ENCODE results near the gene MMD.
"Not testable (repeated sequence)": the region's sequence is repeated elsewhere in the genome, so short reads cannot be mapped to it uniquely, and the experiment has no call there.

The MMD gene

DNA sequence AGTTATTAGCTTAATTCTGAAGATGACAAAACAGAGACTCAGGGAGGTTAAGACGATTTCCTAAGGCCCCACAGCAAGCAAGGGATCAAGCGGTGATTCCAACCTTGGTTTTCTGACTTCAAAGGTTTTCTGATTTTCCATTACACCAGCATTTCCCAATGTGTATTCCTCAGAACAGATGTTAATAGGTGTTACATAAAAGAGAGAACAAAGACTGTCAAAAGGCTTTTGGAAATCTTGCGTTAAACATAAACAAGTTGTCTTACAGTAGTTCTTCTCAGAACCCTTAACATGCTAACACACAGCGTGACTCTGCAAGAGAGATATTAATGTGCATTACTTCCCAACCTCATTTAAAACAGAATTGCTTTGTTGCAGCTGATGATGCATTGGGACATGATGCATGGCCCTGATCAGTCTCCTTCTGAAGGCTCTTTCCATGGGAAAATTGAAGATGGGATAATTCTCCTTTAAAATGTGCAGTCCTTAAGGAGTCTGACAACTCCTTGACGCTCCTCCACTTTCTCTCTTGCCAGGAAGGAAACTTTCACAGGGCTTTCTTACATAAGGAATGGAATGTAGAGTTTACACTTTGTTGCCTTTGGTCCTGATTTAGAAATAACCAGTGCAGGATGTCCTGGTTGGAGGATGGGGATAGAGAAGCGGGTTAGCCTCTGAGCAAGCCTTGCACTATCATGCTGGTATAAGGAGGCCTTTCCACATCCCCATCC is 21.5 kb upstream of the MMD start:
- DNase-seq: no peak

DNA sequence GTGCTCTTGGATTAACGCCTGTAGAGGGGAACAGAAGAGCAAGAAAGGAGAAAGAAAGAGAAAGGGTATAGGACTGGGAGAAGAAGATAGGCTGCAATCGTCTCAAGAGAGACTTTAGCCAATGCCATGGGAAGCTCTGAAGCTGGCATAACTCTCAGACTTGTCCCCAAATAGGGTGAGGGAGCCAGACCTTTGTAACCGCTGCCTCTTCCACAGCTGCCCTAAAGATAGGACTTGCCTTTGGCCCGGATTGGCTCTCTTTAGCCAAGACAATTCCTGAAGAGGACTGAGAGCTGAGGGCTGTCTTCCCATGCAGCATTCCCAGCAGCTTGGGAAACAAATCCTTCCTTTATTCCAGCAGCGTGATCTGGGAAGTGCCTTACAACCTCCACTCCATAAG is 20.8 kb upstream of the MMD start:
- no peak for DNase-seq

DNA sequence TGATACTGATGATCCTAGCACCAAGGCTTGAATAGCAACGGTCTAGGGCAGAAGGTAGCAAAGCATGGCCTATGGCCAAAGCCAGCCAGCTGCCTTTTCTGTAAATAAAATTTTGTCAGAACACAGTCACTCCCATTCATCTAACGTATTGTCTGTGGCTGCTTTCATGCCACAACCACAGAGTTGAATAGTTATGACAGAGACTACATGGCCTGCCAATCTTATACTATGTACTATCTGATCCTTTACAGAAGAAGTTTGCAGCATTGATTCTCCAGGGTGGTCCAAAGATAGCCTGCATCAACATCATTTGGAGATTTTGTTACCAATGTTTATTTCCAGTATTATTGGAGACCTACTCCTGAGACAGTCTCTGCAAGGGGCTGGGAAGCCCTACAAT is 19.9 kb upstream of the MMD start:
- no peak for DNase-seq

DNA sequence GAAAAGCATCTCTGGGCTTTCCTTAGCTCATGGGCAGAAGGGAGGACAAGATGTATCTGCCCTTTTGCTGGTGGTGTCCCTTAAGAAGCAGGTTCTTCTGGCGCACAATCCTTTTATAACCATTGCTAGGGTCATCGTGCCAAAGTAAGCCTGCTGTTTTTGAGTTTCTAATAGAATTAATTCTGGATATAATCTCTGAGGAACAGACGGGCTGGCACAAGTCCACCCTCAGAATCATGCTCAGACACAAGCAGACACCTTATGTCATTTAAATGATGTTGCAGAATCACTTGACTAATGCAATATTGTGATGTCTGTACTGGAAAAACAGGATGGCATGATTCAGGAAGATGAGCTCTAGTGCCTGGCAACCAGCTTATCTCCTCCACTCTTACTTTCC is 18.8 kb upstream of the MMD start:
- DNase-seq: no peak

DNA sequence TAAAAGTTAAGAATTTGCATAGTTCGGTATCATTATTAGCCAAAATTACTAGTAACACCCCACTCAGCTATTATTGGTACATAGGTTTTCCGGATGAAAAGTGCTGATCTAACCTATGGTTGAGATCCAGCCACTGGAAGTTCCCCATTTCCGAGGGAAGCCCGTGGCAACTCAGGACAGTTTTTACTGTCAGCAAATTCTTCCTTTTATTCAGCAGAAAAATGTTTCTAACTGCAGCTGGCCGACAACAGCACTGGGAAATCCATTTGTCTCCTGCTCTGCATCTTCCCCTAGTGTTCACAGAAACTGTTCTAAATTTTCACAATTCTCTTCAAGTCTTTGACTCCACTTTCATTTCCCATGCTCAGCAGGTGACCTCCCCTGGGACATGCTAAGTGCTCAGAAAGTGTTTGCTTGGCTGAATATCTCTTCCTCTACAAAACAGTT is 15.5 kb upstream of the MMD start:
- DNase-seq: no peak

DNA sequence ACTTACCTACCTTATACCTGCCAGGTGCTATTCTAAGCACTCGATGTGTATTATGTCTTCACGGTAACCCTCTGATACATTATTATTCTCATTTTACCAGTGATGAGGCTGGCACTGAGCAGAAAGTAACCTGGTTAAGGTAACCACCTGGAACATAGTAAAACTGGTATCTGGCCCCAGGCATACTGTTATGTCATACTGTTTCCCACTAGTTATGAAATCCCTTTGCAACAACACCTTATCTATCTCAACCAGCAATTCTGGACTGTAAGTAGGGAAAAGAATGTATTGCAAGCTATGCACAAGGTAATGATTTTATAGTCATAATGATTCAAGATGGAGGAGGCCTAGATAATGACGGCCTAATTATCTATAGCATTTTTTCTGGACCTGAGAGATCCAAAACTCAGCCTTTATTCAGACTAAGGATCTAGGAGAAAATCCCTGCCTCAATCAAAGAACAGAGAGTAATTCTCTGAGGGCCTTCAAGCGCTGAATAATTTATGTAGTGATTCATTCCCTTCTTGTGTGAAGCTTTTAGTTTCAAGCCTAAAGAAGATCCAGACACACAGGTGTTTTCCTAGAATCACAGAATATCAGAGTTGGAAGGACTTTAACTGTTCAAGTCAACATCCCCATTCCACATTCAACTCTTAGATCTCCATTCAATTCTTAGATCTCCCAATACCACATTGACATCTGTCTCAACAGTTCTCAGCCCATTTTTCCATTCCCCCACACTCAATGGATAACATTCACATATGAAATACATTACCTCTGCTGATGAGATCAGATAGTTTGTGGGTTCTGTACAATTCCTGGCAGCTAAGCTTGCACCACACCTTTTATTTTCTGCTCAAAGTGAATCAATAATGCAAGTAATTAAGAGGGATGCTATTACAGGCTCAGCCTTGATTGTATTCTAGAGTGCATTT is 14.9 kb upstream of the MMD start:
- no peak for DNase-seq

DNA sequence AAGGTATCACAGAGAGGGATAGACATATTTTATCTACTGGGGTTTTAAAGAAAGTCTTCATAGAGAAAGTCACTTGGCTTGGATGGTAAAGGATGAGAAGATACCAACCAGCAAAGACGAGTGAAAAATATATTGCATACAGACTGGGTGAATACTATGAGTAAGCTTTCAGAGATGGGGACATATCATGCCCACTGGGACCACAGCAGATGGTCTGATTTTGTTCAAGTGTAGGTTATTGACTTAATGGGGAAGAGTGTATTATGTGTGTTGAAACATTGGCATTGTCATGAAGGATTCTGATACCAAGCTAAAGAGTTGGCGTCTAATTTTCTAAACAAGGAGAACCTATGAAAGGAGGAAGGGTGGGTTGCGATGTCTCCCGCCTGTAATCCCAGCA is 13.8 kb upstream of the MMD start:
- no peak for DNase-seq

DNA sequence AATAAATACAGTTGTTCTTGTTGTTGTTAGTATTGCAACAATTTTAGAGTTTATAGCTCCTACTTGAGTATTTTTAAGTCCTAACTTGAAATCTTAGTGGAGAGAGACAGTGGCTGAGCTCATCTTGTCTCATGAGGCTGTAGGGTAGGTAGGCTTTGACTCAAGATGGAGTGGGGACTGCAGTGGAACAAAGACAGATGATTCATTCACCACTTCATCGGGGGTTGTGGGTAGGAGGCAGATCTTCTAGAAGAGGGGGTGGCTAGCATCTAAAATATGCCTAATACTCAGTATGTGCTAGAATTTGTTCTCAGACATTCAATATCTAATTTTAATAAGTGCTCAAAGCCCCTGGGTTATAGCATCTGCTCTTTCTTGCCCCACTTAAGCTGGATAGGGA is 13.1 kb upstream of the MMD start:
- no peak for DNase-seq

DNA sequence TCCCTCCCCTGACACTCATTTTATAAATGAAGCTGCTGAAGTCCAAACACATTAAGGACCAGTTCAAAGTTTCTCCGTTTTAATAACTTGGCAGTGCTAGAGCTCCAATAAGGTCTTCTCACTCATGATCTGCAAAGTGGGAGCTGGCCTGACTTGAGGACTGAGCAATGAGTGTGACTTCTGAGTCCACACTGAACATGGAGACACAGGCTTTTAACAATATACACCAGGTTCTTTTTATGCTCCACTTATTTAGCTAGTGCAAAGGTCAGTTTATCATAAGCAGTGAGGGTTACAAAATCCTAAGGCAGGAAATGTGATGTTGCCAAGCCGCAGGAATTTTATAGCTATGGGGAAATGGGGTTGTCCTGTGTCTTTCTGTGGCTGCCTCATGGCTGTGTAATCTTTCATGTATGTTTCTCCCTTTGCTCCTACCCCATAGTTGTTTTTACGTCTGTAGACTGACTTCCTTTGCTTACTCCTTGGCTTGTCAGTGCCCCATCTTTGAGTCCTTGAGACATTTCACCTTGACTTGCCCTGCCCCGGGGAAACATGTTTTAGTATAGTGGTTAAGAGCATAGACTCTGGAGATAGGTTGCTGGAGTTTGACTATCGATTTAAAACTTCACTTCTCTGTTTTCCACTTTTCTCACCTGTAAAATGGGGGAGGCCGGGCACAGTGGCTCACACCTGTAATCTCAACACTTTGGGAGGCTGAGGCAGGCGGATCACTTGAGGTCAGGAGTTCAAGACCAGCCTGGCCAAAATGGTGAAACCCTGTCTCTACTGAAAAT is 12.2 kb upstream of the MMD start:
- no peak for DNase-seq

DNA sequence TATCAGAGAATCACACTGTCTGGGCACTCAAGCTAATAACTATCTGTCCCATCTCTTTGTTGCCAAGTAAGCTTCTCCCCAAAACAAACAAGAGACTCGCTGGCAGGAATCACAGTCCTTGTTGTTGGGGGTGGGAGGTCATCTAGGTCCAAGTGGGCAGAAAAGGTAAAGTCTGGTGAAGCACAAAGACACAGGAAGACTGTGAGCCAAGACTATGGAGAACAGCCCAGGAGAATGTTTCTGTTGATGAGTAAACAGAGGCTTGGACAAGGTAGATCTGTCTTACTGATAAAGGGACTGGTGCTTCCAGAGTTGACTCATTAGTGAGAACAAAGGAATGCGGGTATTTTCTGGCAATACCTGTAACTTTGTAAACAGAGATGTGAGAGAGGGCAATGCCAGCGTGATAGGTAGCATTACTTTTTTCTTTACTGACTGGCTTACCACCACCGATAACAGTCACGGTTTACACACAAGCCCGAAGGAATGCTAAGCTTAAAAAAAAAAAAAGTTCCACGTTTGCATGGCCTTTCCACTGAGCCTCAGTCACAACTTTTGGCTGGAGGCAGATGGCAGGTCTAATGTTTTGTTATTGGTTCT is 11.5 kb upstream of the MMD start:
- DNase-seq: no peak

DNA sequence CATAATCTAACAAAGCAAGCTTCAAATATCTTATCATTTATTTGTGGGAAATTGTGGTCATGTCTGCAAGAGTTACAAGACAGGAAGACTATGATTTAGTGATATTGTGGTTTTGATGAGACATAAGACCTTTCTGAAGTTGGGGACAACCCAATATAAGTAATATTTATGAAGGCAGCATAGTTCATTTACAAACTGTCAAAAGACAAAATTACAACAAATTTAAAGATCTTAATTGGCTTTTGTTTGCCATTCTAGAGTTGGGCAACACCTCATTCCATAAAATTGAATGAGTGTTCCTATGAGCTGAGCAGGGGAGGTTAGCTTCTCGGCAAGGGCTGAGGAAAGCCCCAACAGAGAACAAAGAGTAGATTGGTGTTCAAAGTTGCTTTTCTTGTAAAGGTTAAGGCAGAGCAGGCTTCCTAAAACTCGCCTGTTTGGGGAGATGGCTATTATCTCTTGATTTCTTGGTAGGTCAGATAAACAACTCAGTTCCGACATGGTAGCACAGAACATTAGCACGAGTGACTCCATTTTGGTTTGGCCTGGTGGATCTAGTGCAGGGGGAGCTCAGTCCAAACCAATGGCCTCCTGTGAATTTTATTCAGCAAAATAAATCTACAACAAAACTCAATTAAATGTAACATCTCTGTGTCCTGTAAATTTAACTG is 10.9 kb upstream of the MMD start:
- no peak for DNase-seq

DNA sequence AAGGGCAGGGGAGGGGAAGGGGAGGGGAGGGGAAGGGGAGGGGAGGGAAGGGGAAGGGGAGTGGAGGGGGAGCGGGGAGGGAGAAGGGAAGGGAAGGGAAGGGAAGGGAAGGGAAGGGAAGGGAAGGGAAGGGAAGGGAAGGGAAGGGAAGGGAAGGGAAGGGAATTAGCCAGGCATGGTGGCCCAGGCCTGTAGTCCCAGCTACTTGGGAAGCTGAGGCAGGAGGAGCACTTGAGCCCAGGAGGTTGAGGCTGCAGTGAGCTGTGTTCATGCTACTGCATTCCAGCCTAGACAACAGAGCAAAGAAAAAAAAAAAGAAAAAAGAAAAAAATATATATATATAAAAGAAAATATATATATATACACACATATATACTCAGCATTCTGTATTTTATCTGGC is 10.3 kb upstream of the MMD start:
- DNase-seq: not testable (repeated sequence)

DNA sequence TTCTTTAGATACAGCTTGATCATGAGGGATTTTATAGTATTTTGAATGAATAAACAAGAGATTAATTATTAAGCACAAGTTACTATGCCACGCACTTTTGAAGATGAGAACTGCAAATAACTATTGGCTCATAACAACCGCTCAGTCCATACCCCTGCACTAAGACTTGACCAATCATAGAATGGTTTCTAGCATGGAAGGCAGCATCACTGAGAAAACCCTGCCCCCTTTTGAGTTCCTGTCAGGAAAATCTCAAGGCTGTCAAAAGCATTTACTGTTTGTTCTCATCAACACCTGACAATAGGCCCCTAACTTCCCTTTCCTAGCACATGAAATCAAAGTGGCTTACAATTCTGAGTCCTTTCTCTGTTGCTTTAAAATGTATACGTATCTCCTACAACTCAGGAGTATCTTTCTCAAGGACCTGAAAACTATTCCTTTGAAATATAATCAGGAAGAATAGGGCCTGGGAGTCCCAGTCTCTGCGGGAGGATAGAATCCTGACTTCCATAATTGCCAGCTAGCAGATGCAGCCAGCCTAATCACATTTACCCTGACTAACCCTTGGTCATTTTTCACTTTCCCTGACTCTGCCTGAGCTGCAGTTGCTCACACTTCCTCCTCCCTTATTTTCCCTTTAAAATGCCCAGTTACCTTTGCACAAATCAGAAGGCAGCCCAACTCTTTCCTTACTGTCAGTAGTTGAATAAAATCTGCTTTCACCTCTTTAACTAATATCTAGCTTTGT is 9.1 kb upstream of the MMD start:
- no peak for DNase-seq

DNA sequence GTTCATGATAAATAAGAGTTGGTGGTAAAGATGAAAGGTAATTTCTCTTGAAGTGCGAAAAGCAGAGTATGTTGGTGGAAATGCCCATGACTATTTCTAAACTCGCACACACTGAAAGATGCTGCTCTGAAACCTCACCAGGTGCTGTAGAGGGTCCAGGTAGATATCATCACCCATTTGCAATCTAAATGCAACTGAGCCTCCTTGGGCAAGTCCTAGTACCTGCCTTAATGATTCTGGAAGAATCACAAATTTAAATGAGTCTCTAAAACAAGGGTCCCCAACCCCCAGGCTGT is 5.9 kb upstream of the MMD start:
- DNase-seq: no peak

DNA sequence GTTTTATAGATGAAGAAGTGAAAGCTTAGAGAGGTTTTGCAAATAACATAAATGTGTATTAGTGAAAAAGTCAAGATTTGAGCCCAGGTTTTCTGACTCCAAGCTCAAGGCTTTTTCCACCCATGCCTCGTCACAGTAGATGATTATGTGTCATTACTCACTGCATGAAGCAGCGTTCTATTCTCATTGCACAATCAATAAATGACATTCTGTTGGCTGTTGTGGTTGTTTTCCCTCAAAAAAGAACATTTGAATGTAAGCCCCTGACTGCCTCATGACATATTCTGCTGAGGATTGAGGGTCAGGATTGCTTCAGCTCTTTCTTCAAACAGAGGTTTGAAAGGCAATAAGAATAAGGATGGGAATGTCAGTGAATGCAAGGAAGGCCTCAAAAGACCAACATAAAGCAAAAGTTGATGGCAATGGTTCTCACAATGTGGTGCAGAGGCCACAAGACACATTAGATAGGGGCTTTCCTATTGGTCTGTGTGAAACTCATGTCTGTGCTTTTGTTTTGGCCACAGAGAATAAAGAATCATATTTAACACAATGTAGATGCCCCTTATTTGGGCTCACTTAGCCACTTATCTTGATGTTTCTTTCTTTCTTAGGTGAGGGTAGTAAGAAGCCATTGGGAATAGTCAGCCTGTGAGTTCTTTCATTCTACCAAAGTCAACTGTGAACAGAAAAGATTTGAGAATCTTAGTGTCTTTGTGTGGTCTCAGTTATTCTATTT is 5.4 kb upstream of the MMD start:
- DNase-seq: no peak

DNA sequence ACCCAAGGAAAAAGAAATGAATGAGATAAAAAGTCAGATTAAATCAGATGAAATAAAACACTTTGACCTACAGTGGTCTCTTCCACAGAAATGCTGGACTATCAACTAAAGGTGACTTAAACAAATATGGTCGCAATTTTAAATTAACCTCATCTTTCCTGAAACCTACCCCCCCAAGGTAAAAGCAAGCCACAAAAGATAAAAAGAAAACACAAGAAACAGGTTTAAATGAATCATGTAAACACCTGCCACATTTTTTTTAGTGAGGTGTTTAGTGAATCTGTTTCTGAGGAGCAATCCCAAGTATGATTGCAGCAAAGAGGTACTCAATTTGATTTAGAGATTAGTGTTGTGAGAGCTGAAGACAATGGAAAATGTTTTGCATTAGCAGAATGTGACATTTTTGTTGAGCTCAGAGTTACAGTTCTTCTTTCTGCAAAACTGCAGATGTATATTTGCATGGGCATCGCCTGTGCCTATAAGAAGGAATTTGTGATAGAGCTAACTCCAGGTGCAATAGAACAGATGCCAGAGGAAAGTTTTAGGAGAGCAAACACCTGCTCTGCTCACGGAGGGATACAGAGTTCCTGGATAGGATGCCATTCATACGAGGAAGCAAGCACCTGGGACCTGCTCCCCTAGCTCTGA is 3.4 kb upstream of the MMD start:
- no peak for DNase-seq

DNA sequence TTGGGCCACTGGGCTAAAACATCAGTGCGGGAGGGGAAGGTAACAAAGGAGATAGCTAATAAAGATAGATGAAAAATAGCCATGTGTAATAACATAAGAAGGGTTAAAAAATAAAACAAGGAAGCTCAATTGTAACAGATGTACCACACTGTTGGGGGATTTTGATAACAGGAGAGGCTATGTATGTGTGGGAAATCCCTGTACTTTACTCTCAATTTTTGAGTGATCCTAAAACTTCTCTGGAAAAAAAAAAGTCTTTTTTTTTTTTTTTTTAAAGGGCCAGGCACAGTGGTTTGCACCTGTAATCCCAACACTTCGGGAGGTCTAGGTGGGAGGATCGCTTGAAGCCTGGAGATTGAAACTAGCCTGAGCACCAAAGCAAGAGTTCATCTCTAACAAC is 1.9 kb upstream of the MMD start:
- no peak for DNase-seq

DNA sequence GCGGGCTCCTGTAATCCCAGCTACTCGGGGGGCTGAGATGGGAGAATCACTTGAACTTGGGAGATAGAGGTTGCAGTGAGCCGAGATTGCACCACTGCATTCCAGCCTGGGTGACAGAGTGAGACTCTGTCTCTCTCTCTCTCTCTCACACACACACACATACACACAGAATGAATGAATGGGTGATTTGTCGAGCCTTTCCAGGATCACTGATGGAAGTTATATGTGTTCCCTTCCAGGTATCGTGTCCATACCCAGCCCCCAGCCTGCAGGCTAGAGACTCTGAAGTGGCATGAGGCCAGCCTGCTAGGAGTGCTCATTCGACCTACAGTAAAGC is 1.2 kb upstream of the MMD start:
- DNase-seq: not testable (repeated sequence)

DNA sequence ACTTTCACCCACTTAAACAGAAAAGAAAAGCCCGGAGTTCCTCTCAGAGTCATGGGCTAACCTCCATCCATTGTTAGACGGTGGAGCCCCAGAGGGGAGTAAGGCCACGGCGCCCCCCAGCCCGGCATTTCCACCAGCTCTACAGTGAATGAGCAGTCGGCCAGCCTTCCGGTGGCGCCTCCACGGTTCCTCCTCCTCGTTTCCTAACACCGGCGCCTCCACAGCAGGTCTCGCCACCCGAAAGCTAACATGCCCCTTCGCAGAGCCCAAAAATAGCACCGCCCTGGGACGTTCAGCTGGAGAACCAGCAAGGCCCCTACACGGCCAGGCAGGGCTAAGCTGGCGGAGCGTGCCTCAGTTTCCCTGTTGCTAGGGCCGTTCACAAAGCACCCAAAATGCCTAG is 858 bp downstream of the MMD start:
- DNase-seq: no peak

DNA sequence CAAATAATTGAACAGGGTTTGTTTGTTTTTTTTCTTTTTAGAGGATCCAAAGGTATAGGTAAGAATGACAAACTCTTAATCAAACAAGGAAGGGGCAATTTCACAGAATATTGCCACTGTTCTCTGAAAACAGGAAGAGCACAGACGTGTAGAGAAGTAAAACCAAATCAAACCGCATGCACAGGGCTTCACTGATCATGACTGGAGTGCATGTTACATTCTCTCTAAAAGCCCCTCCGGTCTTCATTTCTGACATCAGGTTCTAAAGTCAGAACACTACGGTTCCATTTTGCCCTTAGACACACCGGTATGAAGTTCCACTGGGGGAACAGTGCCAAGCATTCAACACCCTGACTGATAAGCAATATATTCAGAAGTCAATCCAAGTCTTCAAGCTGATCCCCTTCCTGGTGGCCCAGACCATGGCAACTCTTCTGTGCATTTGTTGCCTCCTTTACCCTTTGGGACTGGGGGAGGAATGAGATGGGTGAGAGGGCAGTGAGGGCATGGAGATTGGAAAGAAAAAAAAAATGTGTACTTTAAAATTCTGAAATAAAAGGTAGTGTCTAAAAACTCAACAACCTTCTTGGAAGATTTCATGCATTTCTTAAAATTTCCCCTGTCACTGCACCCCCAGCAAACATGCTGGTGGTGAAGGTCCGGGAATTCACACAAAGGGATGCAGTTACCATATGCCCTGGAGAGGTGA is 1.4 kb downstream of the MMD start:
- no peak for DNase-seq

Measured in NCI-H510A (cell line).